GM12874 (cell line): ENCODE results near the gene HLA-A.

ENCODE experiments used
- CTCF ChIP-seq: IDR thresholded peaks from 2 replicates; pipeline ENCODE4 v1.5.1; 2011; ENCODE audit warnings: low read depth, mild to moderate bottlenecking, control low read depth, low read length, moderate library complexity; ENCODE audit not compliant: insufficient read depth

Gene HLA-A

GRCh38 chr6:29964887-29965562, 22.7 kb downstream of the HLA-A start:
- no peak for TF ChIP-seq CTCF

GRCh38 chr6:29965563-29965872, 23.2 kb downstream of the HLA-A start:
- no peak for TF ChIP-seq CTCF

- no peak for TF ChIP-seq CTCF
Measured at GRCh38 chr6:29965873-29966601, 23.7 kb downstream of the HLA-A start.

GRCh38 chr6:29967379-29968010, 25.2 kb downstream of the HLA-A start:
- TF ChIP-seq CTCF: no peak

GRCh38 chr6:29968130-29968529, 25.8 kb downstream of the HLA-A start:
- no peak for TF ChIP-seq CTCF

- TF ChIP-seq CTCF: no peak
Measured at GRCh38 chr6:29968905-29969304, 26.6 kb downstream of the HLA-A start.

GRCh38 chr6:29970711-29971110, 28.4 kb downstream of the HLA-A start:
- no peak for TF ChIP-seq CTCF
